HUES48 (cell line): ENCODE data around the gene SUSD1.

ENCODE experiments used
- H3K27ac ChIP-seq: one replicate; pipeline ENCODE4 v1.7.0; 2013; ENCODE audit warnings: low read depth, low read length, inconsistent platforms
- H3K27me3 ChIP-seq: 2 replicates; pipeline ENCODE4 v1.6.1; 2013; ENCODE audit warnings: mild to moderate bottlenecking, low read length; ENCODE audit not compliant: control insufficient read depth, insufficient read depth
- H3K36me3 ChIP-seq: 2 replicates; pipeline ENCODE4 v1.6.1; 2013; ENCODE audit warnings: low read length; ENCODE audit not compliant: control insufficient read depth, insufficient read depth
- H3K4me1 ChIP-seq: 2 replicates; pipeline ENCODE4 v1.6.1; 2013; ENCODE audit warnings: mild to moderate bottlenecking, low read length; ENCODE audit not compliant: control insufficient read depth, insufficient read depth
- H3K4me3 ChIP-seq: 2 replicates; pipeline ENCODE4 v1.5.1; 2013; ENCODE audit warnings: mild to moderate bottlenecking, low read depth, low read length
- H3K9ac ChIP-seq: 2 replicates; pipeline ENCODE4 v1.6.1; 2013; ENCODE audit warnings: mild to moderate bottlenecking, low read depth, low read length, moderate library complexity
- H3K9me3 ChIP-seq: 2 replicates; pipeline ENCODE4 v1.6.1; 2013; ENCODE audit warnings: low read length; ENCODE audit not compliant: control insufficient read depth, insufficient read depth

Gene SUSD1

DNA sequence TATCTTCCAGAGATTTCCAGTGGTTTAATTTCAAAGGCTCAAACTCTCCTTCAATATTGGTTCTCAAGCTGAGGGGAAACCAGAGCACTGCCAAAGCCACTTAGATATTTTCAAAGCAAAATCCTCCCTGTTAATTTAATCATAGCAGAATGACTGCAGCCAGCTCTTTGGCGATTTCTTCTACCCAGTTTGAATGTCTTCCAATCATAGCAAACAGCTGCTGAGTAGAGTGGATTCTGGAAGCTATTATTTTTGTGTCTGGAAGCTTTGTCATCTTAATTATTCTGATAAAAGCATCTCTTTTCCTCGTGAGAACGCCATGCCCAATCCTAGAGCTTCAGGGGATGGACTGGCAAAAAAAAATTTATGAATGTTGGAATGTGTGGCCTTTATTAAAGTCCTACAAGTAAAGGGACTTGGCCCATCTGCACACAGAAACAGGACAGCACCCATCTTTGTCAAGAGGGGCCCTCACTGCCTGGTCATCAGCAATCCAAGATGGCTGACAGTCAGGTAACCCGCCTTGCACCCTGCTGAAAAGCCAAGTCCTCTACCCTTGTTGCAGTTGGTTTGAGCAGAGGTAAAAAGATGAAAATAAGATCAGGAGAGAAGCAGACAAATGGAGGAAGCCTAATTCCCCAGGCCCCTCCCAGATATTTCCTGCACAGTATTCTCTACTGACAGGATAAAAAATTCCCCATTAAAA lies 125.1 kb downstream of the SUSD1 start:
- Histone ChIP-seq H3K36me3 (no peaks in the 10 kb centered on the region), H3K4me3 (no peak overlapping the region), H3K27me3 (no peaks in the 10 kb centered on the region), H3K4me1 (no peaks in the 10 kb centered on the region), H3K9me3 (no peaks in the 10 kb centered on the region), H3K9ac (no peak overlapping the region), H3K27ac (no peak overlapping the region)

DNA sequence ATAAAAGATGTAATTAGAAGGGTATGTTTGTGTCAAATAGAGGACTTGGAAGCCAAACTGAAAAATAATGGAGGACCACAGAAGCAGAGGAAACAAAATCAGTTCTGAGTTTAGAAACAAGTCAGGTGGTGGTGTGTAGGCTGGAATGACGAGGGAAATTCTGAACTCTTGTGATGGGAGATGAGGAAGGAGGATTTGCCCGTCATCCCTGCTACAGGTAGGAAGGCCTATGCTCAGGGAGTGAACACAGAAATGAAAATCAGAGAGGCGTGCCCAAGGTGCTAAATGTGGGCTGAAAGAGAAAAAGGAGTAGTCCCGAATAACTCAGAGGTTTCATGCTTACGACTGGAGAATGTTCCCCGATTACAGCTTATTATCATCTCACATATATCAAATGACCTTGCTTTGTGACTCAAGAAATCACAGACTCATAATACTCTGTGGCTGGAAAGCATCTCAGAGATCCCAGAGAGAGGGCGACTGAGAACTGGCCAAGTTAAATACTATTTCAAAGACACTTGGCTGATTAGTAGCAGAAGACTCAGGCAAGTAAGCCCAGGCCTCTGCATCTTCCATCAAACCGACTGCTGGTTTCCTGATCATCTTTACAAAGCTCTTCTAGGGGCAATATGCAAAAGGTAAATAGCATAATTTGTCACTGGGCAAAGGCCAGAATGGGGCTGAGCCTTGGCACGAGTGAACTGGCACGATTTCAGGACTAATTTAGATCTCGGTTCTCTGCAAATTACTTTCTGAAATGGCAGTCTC lies 126.0 kb downstream of the SUSD1 start:
- H3K27me3 ChIP-seq = no peaks in the 10 kb centered on the region
- H3K36me3 ChIP-seq = no peaks in the 10 kb centered on the region
- H3K4me1 ChIP-seq = no peaks in the 10 kb centered on the region
- no peaks in the 10 kb centered on the region for H3K9me3 ChIP-seq
- H3K4me3 ChIP-seq = no peak overlapping the region
- H3K9ac ChIP-seq = no peak overlapping the region
- H3K27ac ChIP-seq = no peak overlapping the region

DNA sequence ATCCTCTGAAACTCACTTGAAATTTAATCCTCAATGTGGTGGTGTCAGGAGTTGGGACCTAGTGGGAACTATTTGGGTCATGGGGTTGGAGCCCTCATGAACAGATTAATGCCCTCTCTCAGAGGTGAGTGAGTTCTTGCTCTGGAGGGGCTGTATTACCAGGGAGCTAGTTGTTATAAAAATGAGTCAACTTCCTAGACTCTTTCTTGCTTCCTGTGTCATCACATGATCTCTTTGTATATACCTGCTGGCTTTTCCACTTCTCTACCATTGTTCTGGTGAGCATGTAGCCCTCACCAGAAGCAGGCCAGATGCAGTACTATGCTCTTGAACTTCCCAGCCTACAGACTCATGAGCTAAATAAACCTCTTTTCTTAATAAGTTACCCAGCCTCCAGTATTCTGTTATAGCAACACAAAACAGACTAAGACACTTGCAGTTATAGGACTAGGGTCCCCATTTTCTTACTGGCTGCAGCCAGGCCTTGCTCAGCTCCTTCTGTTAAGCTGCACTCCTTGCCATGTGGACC lies 127.5 kb downstream of the SUSD1 start:
- no peak overlapping the region for H3K9ac ChIP-seq
- H3K4me1 ChIP-seq = peaks cover 6% of the 10 kb centered on the region
- H3K36me3 ChIP-seq = no peaks in the 10 kb centered on the region
- no peak overlapping the region for H3K27ac ChIP-seq
- H3K27me3 ChIP-seq = no peaks in the 10 kb centered on the region
- no peak overlapping the region for H3K4me3 ChIP-seq
- no peaks in the 10 kb centered on the region for H3K9me3 ChIP-seq

DNA sequence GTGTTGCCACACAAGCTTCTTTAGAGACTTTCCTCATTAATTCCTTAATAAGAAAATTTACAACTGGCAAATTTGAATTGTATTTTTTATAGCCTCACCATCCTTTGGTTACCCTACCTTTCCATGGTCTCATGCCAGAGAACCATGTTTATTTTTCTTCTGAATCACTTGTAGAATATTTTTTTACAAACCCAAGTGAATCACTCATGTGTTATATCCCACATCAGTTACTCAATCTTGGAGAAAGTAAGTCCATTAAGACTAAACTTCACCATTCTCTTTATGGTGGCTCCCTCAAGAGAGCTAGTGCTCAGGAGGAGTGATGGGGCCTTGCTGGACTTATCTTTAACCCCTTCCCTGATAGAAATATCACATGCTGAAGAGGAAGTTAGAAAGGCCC lies 128.9 kb downstream of the SUSD1 start:
- H3K36me3 ChIP-seq = no peaks in the 10 kb centered on the region
- peaks cover 19% of the 10 kb centered on the region for H3K4me1 ChIP-seq
- no peaks in the 10 kb centered on the region for H3K27me3 ChIP-seq
- H3K4me3 ChIP-seq = no peak overlapping the region
- no peak overlapping the region for H3K9ac ChIP-seq
- H3K27ac ChIP-seq = no peak overlapping the region
- no peaks in the 10 kb centered on the region for H3K9me3 ChIP-seq

DNA sequence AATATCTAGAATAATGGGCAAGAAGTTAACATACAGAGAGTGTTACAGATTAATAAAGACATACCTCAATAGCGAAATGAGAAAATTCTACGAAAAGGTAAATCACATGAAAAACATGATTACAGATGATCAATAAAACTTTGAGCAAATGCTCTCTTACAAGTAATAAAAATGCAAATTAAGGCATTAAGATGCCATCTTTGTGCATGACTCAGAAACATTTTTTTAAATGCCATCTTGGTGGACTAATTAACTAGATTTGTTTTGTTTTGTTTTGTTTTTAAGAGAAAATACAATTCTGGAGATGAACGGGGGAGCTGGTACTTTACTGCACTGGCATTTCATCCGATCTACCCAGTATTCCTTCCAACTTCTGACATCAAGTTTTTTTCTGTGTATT lies 130.2 kb downstream of the SUSD1 start:
- H3K4me1 ChIP-seq = peaks cover 19% of the 10 kb centered on the region
- no peak overlapping the region for H3K27ac ChIP-seq
- H3K4me3 ChIP-seq = no peak overlapping the region
- H3K9me3 ChIP-seq = no peaks in the 10 kb centered on the region
- no peaks in the 10 kb centered on the region for H3K27me3 ChIP-seq
- H3K36me3 ChIP-seq = no peaks in the 10 kb centered on the region
- H3K9ac ChIP-seq = no peak overlapping the region

DNA sequence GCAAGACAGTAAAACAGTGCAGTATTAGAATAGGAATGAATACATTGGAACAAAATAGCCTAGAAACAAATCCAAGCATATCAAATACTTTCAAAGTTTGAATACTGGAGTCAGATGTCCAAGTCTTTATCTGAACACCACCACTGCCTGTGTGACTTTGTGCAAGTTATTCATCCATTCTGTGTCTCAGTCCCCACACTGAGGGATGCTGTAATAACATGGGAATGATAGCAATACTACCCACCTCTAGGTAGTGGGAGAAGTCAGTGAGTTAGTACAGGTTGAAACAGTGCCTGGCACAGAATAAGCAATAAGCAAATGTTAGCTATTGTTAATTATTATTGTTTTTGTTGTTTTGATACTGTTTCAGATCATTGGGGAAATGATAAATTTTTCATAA lies 130.9 kb downstream of the SUSD1 start:
- peaks cover 19% of the 10 kb centered on the region for H3K4me1 ChIP-seq
- H3K4me3 ChIP-seq = no peak overlapping the region
- H3K9me3 ChIP-seq = no peaks in the 10 kb centered on the region
- no peak overlapping the region for H3K27ac ChIP-seq
- H3K27me3 ChIP-seq = no peaks in the 10 kb centered on the region
- no peak overlapping the region for H3K9ac ChIP-seq
- no peaks in the 10 kb centered on the region for H3K36me3 ChIP-seq

DNA sequence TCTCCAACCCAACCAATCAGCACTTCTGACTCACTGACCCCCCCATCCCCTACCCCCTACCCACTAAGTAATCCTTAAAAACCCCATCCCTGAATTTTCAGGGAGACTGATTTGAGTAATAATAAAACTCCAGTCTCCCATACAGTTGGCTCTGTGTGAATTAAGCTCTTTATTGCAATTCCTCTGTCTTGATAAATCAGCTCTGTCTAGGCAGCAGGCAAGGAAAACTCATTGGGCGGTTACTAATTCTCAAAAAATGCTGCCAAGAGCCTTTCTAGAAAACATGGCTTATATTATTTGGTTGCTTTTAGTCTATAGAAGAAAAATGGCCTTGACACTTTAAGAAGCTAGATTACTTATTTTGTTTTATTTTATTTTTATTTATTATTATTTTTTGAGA lies 131.7 kb downstream of the SUSD1 start:
- no peak overlapping the region for H3K27ac ChIP-seq
- H3K4me3 ChIP-seq = no peak overlapping the region
- H3K9me3 ChIP-seq = no peaks in the 10 kb centered on the region
- no peak overlapping the region for H3K9ac ChIP-seq
- H3K36me3 ChIP-seq = no peaks in the 10 kb centered on the region
- peaks cover 19% of the 10 kb centered on the region for H3K4me1 ChIP-seq
- no peaks in the 10 kb centered on the region for H3K27me3 ChIP-seq

DNA sequence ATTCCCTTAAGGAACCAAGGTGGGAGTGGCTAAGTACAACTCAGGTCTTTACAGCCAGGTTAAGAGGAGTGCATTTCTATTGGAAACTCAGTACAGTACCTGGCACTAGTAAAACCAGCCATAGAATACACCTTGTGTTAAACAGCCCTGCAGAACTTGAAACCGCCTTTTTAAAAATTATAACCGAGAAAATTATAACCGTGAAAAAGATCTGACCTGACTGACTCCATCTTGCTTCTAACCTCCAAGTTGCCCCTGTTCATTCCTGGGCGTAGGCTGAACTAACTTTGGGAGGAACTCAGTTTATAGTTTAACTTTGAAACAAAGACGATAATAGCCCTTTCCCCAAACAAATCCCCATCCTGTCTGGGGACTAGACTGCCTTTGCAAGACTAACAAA lies 132.3 kb downstream of the SUSD1 start:
- Histone ChIP-seq H3K36me3 (no peaks in the 10 kb centered on the region), H3K27ac (peak overlapping the region; percentile 76)

DNA sequence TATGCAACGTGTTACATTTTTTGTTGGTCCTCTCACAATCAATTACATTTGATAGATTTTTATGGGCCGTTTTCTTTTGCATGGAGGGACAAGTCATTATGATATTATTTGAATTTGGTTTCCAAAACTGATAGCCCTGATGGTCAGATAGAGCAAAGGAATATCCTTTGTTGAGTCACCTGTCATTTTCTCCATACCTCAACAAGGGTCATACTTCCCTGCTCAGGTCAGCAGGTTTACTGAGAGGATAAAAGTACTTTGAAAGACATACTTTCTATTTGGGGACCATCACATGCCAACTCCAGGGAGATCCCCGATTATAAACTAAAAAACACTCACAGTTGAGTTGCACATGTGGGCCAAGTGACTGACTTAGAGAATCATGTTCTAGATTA lies 132.9 kb downstream of the SUSD1 start:
- no peaks in the 10 kb centered on the region for H3K9me3 ChIP-seq
- H3K27me3 ChIP-seq = no peaks in the 10 kb centered on the region
- H3K4me1 ChIP-seq = peaks cover 25% of the 10 kb centered on the region
- no peak overlapping the region for H3K4me3 ChIP-seq
- H3K9ac ChIP-seq = no peak overlapping the region
- peak overlapping the region; percentile 76 for H3K27ac ChIP-seq
- H3K36me3 ChIP-seq = no peaks in the 10 kb centered on the region

More for the DNA sequence above, 132.3 kb downstream of the SUSD1 start:
- Histone ChIP-seq H3K4me1 (peaks cover 20% of the 10 kb centered on the region), H3K4me3 (no peak overlapping the region), H3K27me3 (no peaks in the 10 kb centered on the region), H3K9me3 (no peaks in the 10 kb centered on the region), H3K9ac (no peak overlapping the region)

DNA sequence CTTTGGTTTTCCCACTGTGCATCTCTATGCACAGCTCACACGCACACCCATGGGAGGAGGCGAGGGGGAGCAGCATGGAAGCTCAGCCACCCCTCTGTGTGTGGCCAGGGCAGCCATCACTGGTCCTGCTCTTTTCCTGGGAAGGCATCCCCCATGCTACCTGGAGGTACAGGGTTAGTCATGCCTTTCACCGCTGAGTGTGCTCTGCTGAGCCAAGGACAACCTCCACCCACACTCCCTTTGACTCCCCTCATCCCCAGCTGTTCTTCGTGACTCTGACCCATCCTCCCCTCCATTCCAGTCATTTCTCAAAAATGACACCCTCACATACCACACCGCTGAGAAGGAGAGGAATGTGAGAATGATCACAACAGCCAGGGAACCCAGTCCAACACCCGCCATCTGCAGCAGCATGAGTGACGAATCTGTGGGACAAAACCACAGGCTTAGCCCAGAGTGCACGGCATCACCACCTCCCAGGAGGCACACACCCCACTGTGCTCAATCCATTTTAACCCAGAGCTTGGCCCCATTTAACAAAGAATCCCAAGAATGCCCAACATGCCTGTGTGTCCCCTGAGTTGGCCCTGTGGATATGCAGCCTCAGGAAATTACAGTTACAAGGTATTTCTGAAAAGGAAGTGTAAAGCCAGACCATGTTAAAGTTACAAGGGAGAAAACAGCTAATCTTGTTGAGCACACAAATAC lies 133.4 kb downstream of the SUSD1 start:
- Histone ChIP-seq H3K27ac (peak overlapping the region; percentile 76), H3K36me3 (no peaks in the 10 kb centered on the region)

DNA sequence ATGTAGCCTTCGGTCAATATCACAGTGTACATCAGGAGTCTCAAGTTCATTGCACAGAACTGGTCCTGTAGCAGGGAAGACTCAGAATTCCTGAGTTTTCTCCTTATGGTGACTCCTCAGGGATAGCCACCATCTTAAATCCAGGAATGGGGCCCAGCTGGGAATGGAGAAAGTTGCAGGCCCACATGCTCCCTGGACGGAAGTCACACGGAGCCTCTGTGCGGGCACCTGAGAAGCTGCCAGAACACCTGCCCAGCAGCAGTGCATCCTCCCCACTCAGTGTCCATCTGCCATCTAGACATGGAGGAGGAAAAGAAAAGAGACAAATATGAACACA lies 133.9 kb downstream of the SUSD1 start:
- Histone ChIP-seq H3K4me3 (no peak overlapping the region), H3K9me3 (no peaks in the 10 kb centered on the region), H3K27me3 (no peaks in the 10 kb centered on the region), H3K36me3 (no peaks in the 10 kb centered on the region), H3K4me1 (peaks cover 26% of the 10 kb centered on the region), H3K27ac (peak overlapping the region; percentile 76), H3K9ac (no peak overlapping the region)

More for the DNA sequence above, 133.4 kb downstream of the SUSD1 start:
- peaks cover 26% of the 10 kb centered on the region for H3K4me1 ChIP-seq
- H3K27me3 ChIP-seq = no peaks in the 10 kb centered on the region
- H3K9ac ChIP-seq = 0 out of 2 replicates have a peak overlapping the region, but pooled peaks have one; percentile 4
- no peaks in the 10 kb centered on the region for H3K9me3 ChIP-seq
- H3K4me3 ChIP-seq = no peak overlapping the region
